A549 (cell line): ENCODE measurements around the gene PIGZ.

Source experiments
- CTCF ChIP-seq: fragments of >200 bp; sonication (Bioruptor Twin); formaldehyde crosslinking; IDR thresholded peaks from 3 replicates; pipeline ENCODE4 v1.5.1; 2016
- RFX5 ChIP-seq: fragments of 450-650 bp; IDR thresholded peaks from 2 replicates; pipeline ENCODE4 v1.7.1; 2014; ENCODE audit warnings: antibody characterized with exemption, mild to moderate bottlenecking, moderate library complexity

- TF ChIP-seq RFX5 (no peak), CTCF (no peak)
Measured at GRCh38 chr3:196962930-196963630, 5.6 kb downstream of the PIGZ start.
